Loucy (cell line): ENCODE measurements around the gene GLIPR1.

ENCODE experiments used
- CTCF ChIP-seq: fragments of 200-600 bp; sonication (generic); conservative IDR thresholded peaks from 2 replicates; pipeline ENCODE4 v1.5.1; 2014; ENCODE audit warnings: mild to moderate bottlenecking, antibody characterized with exemption, low read length
- EZH2phosphoT487 ChIP-seq: fragments of 200-600 bp; IDR thresholded peaks from 2 replicates; pipeline ENCODE4 v1.6.1; 2018; ENCODE audit warnings: antibody characterized with exemption, mild to moderate bottlenecking, moderate library complexity, borderline replicate concordance

- TF ChIP-seq CTCF (no peak), EZH2phosphoT487 (no peak)
Measured at GRCh38 chr12:75551477-75551876, 70.9 kb downstream of the GLIPR1 start.
